ENCODE results near the gene CYREN. TPM values are rescaled to one million over a fixed set of nuclear protein-coding genes. Genes with fewer than 3 reads are reported as not detected.

Gene CYREN
- total RNA-seq, 2 donors from 2014 or later = 25.5 to 31.4 TPM

- peaks cover 65% of the 10 kb centered on the region for H3K36me3 ChIP-seq
- H3K4me1 ChIP-seq = no peaks in the 10 kb centered on the region
- H3K4me3 ChIP-seq = no peak overlapping the region
- TF ChIP-seq CTCF (IDR thresholded peaks at IDR 0.05) = no peak
- H3K9me3 ChIP-seq = no peaks in the 10 kb centered on the region
- no peaks in the 10 kb centered on the region for H3K27me3 ChIP-seq
- DNase-seq (ENCODE audit: low spot score) = no peak
- H3K27ac ChIP-seq = no peak overlapping the region
Observed at GRCh38 chr7:135189221-135189662, 18.7 kb upstream of the CYREN start.

GRCh38 chr7:135188298-135188984 is 17.9 kb upstream of the CYREN start:
- no peaks in the 10 kb centered on the region for H3K27me3 ChIP-seq
- H3K9me3 ChIP-seq = no peaks in the 10 kb centered on the region
- peaks cover 62% of the 10 kb centered on the region for H3K36me3 ChIP-seq
- H3K27ac ChIP-seq = no peak overlapping the region
- DNase-seq (ENCODE audit: low spot score) = no peak
- TF ChIP-seq CTCF (IDR thresholded peaks at IDR 0.05) = no peak
- no peaks in the 10 kb centered on the region for H3K4me1 ChIP-seq
- no peak overlapping the region for H3K4me3 ChIP-seq

- Histone ChIP-seq H3K27ac (no peak overlapping the region), H3K9me3 (peaks cover 0 to 6% of the 10 kb centered on the region in 2 donors), H3K36me3 (peaks cover 56% of the 10 kb centered on the region), H3K4me1 (no peaks in the 10 kb centered on the region), H3K4me3 (no peak overlapping the region), H3K27me3 (no peaks in the 10 kb centered on the region)
- no peak for DNase-seq (ENCODE audit: low spot score)
- TF ChIP-seq CTCF (IDR thresholded peaks at IDR 0.05) = no peak
Observed at GRCh38 chr7:135186841-135187253, 16.3 kb upstream of the CYREN start.

- no peak for DNase-seq (ENCODE audit: low spot score)
- Histone ChIP-seq H3K36me3 (peaks cover 63% of the 10 kb centered on the region), H3K27me3 (no peaks in the 10 kb centered on the region), H3K4me1 (no peaks in the 10 kb centered on the region), H3K4me3 (no peak overlapping the region), H3K9me3 (peaks cover 0 to 13% of the 10 kb centered on the region in 2 donors), H3K27ac (no peak overlapping the region)
- TF ChIP-seq CTCF (IDR thresholded peaks at IDR 0.05) = no peak
Observed at GRCh38 chr7:135186261-135186540, 15.7 kb upstream of the CYREN start.

GRCh38 chr7:135185471-135186260 is 15.2 kb upstream of the CYREN start:
- Histone ChIP-seq H3K4me3 (no peak overlapping the region), H3K9me3 (peaks cover 0 to 18% of the 10 kb centered on the region in 2 donors), H3K4me1 (no peaks in the 10 kb centered on the region), H3K27ac (no peak overlapping the region), H3K36me3 (peaks cover 68% of the 10 kb centered on the region), H3K27me3 (no peaks in the 10 kb centered on the region)
- no peak for DNase-seq (ENCODE audit: low spot score)
- no peak for TF ChIP-seq CTCF (IDR thresholded peaks at IDR 0.05)

All from right atrium auricular region (tissue), 2 donors.